Spleen (tissue), 11 donors: ENCODE results near the gene ARHGAP22. TPM values are rescaled to one million over a fixed set of nuclear protein-coding genes. Genes with fewer than 3 reads are reported as not detected.

Experiments
- DNase-seq: peaks from one replicate; pipeline ENCODE4 v3.0.0-alpha.2; 2020
- H3K27ac ChIP-seq, 8 donors: fragments of 200-600 bp; sonication (generic) in 7 of 8; 1 replicate in 4 of 8; 2 replicates in 4 of 8; pipeline versions ENCODE4 v1.5.0 to v1.8.0; 2016 to 2021; ENCODE audit warnings: inconsistent platforms in 4 of 8, mild to moderate bottlenecking in 4 of 8, moderate library complexity in 1 of 8
- H3K27me3 ChIP-seq, 7 donors: fragments of 200-600 bp; sonication (generic) in 6 of 7; replicated peaks in 1 of 7; 1 replicate in 4 of 7; 2 replicates in 3 of 7; pipeline versions ENCODE4 v1.5.0 to v1.8.0; 2016 to 2021; ENCODE audit warnings: inconsistent platforms in 3 of 7, mild to moderate bottlenecking in 1 of 7
- H3K36me3 ChIP-seq, 6 donors: fragments of 200-600 bp; sonication (generic) in 5 of 6; 1 replicate in 4 of 6; 2 replicates in 2 of 6; pipeline versions ENCODE4 v1.5.0 to v1.8.0; 2016 to 2021; ENCODE audit warnings: inconsistent platforms in 2 of 6
- H3K4me1 ChIP-seq, 6 donors: fragments of 200-600 bp; sonication (generic) in 5 of 6; 1 replicate in 3 of 6; 2 replicates in 3 of 6; pipeline versions ENCODE4 v1.5.0 to v1.8.0; 2016 to 2021; ENCODE audit warnings: inconsistent platforms in 3 of 6
- H3K4me3 ChIP-seq, 8 donors: fragments of 200-600 bp; sonication (generic) in 7 of 8; 1 replicate in 4 of 8; 2 replicates in 4 of 8; pipeline versions ENCODE4 v1.5.0 to v1.8.0; 2016 to 2021; ENCODE audit warnings: inconsistent platforms in 4 of 8, mild to moderate bottlenecking in 4 of 8, moderate library complexity in 2 of 8
- H3K9me3 ChIP-seq, 8 donors: fragments of 200-600 bp; sonication (generic) in 7 of 8; 1 replicate in 4 of 8; 2 replicates in 4 of 8; pipeline versions ENCODE4 v1.5.0 to v1.8.0; 2016 to 2021; ENCODE audit warnings: inconsistent platforms in 4 of 8
- CTCF ChIP-seq, 11 experiments: fragments of 200-600 bp in 7 of 11; fragments of 450-650 bp in 4 of 11; sonication (generic) in 4 of 11; IDR thresholded peaks in 8 of 11; conservative IDR thresholded peaks in 3 of 11; 1 replicate in 7 of 11; 2 replicates in 4 of 11; pipeline versions ENCODE4 v1.4.0 to v1.8.0; 2016 to 2021; ENCODE audit warnings: antibody characterized with exemption in 11 of 11, inconsistent platforms in 4 of 11, mild to moderate bottlenecking in 1 of 11
- POLR2A ChIP-seq, 3 donors: fragments of 450-650 bp; IDR thresholded peaks; one replicate each; pipeline ENCODE4 v1.5.1; 2017; ENCODE audit warnings: antibody characterized with exemption in 3 of 3, mild to moderate bottlenecking in 1 of 3
- POLR2AphosphoS5 ChIP-seq, 3 donors: sonication (generic); formaldehyde crosslinking; IDR thresholded peaks; one replicate each; pipeline ENCODE4 v1.5.1; 2017; ENCODE audit warnings: antibody characterized with exemption in 3 of 3
- WGBS, 5 donors: extraction: QIAGEN DNeasy Blood & Tissue Kit in 3 of 5; methylation state at CpG; one replicate each; pipeline versions ENCODE4 v1.1.5 to v1.1.7; 2013 to 2018; 5-methylcytosine and 5-hydroxymethylcytosine counted together
- intact Hi-C: fragments of 100-400 bp; cut with DNase I; formaldehyde crosslinking; loops from one replicate; pipeline ENCODE4 v1.15.0; 2023; ENCODE audit warnings: low total_unique reads
- polyA plus RNA-seq, 3 donors: library from polyadenylated mRNA; stranded (reverse); fragments of 200-250 nt; gene quantifications; one replicate each; pipeline ENCODE4 v1.2.1, GENCODE V29; 2013
- total RNA-seq, 7 donors: library from RNA; depleted of rRNA in 3 of 7; stranded (reverse); fragments of >200 nt in 3 of 7; fragmentation: NEBNext Ultra II Directional in 4 of 7; extraction: Animal tissue kit (Norgen Biotek cat#: 25700) in 4 of 7; gene quantifications; one replicate each; pipeline versions ENCODE4 v1.1.0 to v1.2.1, GENCODE V29; 2016 to 2021
- donor health status: healthy with polysubstance abuse.
- donor health status: DM: no; HTN: no; CAD: no; lungs with moderate emphysema.
- donor health status: DM: no; HTN: no; CAD: no.
- donor health status: Bipolar disorder and iron deficiency.
- donor health status: healthy.
- donor health status: DM: no; HTN: no; CAD: no.
- donor health status: DM: yes; HTN: yes; CAD: no.

The ARHGAP22 gene
- total and polyA plus RNA-seq, 10 donors: 0.56 to 7.5 (median 3.2) TPM

- no peaks in the 10 kb centered on the region for H3K36me3 ChIP-seq
- no peaks in the 10 kb centered on the region for H3K9me3 ChIP-seq
- H3K27ac ChIP-seq: no peak overlapping the region
- 76 to 90% (median 82%) methylated on average over 8 to 9 of the region's 9 CpGs for WGBS, 5 donors
- H3K27me3 ChIP-seq: no peaks in the 10 kb centered on the region
- no peak for DNase-seq
- H3K4me1 ChIP-seq: peaks cover 0 to 12% (median 4%) of the 10 kb centered on the region in 6 donors
- no peak overlapping the region for H3K4me3 ChIP-seq
- intact Hi-C loops: loop anchor here (2.0 kb wide), 1 partner anchor 101 kb away; no protein-coding TSS in a partner anchor
- TF ChIP-seq POLR2AphosphoS5 (IDR thresholded peaks at IDR 0.05) (no peak), CTCF (IDR thresholded peaks at IDR 0.05 in 8 of 11, conservative IDR thresholded peaks at IDR 0.05 in 3 of 11) (no peak), POLR2A (IDR thresholded peaks at IDR 0.05) (no peak)
Observed at GRCh38 chr10:48555310-48556042, 49.4 kb downstream of the ARHGAP22 start.

- intact Hi-C loops: loop anchor here (2.0 kb wide), 1 partner anchor 102 kb away; no protein-coding TSS in a partner anchor
Observed at GRCh38 chr10:48554656-48555055, 50.2 kb downstream of the ARHGAP22 start.

GRCh38 chr10:48554246-48554645 lies 50.6 kb downstream of the ARHGAP22 start:
- H3K4me3 ChIP-seq: no peak overlapping the region
- 87 to 97% (median 94%) methylated on average over 3 of the region's 3 CpGs for WGBS, 5 donors
- no peaks in the 10 kb centered on the region for H3K36me3 ChIP-seq
- no peak overlapping the region for H3K27ac ChIP-seq
- no peaks in the 10 kb centered on the region for H3K27me3 ChIP-seq
- peaks cover 0 to 12% (median 4%) of the 10 kb centered on the region in 6 donors for H3K4me1 ChIP-seq
- TF ChIP-seq CTCF (IDR thresholded peaks at IDR 0.05 in 8 of 11, conservative IDR thresholded peaks at IDR 0.05 in 3 of 11) (no peak), POLR2A (IDR thresholded peaks at IDR 0.05) (no peak), POLR2AphosphoS5 (IDR thresholded peaks at IDR 0.05) (no peak)
- intact Hi-C loops: loop anchor here (2.0 kb wide), 1 partner anchor 103 kb away; no protein-coding TSS in a partner anchor
- no peaks in the 10 kb centered on the region for H3K9me3 ChIP-seq
- no peak for DNase-seq

More at GRCh38 chr10:48554656-48555055, 50.2 kb downstream of the ARHGAP22 start:
- Histone ChIP-seq H3K27me3 (no peaks in the 10 kb centered on the region), H3K36me3 (no peaks in the 10 kb centered on the region), H3K4me3 (no peak overlapping the region), H3K9me3 (no peaks in the 10 kb centered on the region), H3K4me1 (peaks cover 0 to 12% (median 4%) of the 10 kb centered on the region in 6 donors), H3K27ac (no peak overlapping the region)
- DNase-seq: no peak
- no peak for TF ChIP-seq CTCF (IDR thresholded peaks at IDR 0.05 in 8 of 11, conservative IDR thresholded peaks at IDR 0.05 in 3 of 11)
- TF ChIP-seq POLR2A (IDR thresholded peaks at IDR 0.05): no peak
- TF ChIP-seq POLR2AphosphoS5 (IDR thresholded peaks at IDR 0.05): no peak
- 66 to 94% (median 77%) methylated on average over 3 of the region's 3 CpGs for WGBS, 5 donors

GRCh38 chr10:48552946-48553564 lies 51.8 kb downstream of the ARHGAP22 start:
- Histone ChIP-seq H3K27me3 (no peaks in the 10 kb centered on the region), H3K4me3 (no peak overlapping the region), H3K9me3 (no peaks in the 10 kb centered on the region), H3K4me1 (peaks cover 0 to 12% (median 4%) of the 10 kb centered on the region in 6 donors), H3K27ac (no peak overlapping the region), H3K36me3 (no peaks in the 10 kb centered on the region)
- WGBS, 5 donors: 90 to 97% (median 95%) methylated on average over 10 to 13 of the region's 13 CpGs
- intact Hi-C loops: no loop called here
- DNase-seq: no peak
- TF ChIP-seq POLR2A (IDR thresholded peaks at IDR 0.05): no peak
- no peak for TF ChIP-seq POLR2AphosphoS5 (IDR thresholded peaks at IDR 0.05)
- TF ChIP-seq CTCF (IDR thresholded peaks at IDR 0.05 in 8 of 11, conservative IDR thresholded peaks at IDR 0.05 in 3 of 11): no peak
